GM19043 (cell line): ENCODE measurements around the gene KSR1.
"Not testable (repeated sequence)": the region's sequence is repeated elsewhere in the genome, so short reads cannot be mapped to it uniquely, and the experiment has no call there.

ENCODE experiments used
- ATAC-seq: cut with Tn5 transposase; IDR thresholded peaks from one replicate; pipeline ENCODE4 v1.9.1; 2021; ENCODE audit warnings: low read depth; ENCODE audit not compliant: unreplicated experiment

KSR1 gene

DNA sequence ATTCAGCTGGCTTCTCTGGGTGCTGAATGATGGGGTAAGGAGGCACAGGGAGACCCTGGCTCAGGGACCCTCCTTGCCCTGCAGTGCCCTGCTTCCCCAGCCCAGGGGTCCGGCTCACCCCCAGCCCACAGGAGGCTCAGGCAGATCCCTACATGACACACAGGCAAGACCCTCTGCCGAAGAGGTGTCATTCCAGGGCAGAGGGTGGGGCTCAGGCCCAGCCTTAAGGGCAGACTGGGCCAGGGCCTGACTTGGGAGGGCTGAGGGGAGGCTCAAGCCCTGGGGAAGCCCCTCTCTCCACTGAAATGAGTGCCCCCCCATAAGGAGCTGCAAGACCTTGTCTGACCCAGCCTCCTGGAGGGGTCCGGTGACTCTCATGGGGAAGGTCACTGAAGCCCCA lies 30.3 kb upstream of the KSR1 start:
- no peak for ATAC-seq

DNA sequence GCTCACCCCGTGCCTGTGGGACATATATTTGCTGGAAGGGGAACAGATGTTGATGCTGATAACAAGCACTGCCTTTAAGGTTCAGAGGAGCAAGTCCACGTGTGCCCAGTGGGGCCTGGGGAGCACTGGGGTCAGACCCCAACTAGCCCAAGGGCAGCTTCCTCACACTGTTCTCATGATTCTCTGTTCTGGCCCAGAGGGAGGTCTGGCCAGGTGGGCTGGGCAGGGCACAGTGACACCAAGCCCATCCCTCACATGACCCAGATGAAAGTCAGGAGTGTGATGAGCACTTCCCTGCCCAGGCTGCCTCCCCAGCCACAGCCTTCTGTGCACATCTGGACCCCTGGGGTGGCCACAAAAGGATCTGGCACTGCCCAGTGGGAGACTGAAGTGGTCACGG lies 29.8 kb upstream of the KSR1 start:
- not testable (repeated sequence) for ATAC-seq

DNA sequence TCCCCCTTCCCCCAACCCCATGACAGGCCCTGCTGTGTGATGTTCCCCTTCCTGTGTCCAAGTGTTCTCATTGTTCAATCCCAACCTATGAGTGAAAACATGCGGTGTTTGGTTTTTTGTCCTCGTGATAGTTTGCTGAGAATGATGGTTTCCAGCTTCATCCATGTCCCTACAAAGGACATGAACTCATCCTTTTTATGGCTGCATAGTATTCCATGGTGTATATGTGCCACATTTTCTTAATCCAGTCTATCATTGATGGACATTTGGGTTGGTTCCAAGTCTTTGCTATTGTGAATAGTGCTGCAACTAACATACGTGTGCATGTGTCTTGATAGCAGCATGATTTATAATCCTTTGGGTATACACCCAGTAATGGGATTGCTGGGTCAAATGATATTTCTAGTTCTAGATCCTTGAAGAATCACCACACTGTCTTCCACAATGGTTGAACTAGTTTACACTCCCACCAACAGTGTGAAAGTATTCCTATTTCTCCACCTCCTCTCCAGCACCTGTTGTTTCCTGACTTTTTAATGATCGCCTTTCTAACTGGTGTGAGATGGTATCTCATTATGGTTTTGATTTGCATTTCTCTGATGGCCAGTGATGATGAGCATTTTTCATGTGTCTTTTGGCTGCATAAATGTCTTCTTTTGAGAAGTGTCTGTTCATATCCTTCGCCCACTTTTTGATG lies 28.9 kb upstream of the KSR1 start:
- not testable (repeated sequence) for ATAC-seq

DNA sequence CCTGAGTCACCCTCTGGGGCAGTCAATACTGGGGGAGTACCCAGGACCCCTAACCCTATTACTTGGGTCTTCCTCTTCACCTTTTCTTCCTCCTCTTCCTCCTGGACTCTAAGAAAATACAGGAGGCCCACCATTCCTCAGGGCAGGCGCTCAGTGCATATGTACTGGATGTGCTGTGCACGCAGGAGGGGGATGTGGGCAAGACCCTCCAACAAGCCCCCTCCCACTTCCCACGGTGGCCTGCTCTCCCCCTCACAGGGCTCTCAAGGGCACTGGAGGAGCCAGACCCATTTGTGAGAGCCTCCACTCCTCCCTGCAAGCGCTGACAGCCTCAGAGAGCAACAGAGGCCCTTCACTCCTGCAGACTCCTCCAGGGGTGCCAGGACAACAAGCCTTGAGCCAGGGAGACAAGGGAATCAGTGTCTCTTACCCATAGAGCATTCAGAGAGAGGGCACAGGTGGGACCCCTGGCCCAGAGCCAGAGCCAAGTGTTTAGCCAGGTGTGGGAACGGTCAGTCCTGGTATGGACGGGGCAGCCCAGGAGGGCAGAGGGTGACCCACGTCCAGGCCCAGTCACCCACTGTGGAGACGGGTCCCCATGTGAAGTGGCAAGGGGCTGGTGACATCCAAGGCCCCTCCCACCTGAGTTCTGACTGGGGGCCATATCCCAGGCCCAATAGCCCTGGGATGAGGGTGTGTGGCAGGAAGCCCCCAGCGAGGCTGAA lies 27.3 kb upstream of the KSR1 start:
- no peak for ATAC-seq

DNA sequence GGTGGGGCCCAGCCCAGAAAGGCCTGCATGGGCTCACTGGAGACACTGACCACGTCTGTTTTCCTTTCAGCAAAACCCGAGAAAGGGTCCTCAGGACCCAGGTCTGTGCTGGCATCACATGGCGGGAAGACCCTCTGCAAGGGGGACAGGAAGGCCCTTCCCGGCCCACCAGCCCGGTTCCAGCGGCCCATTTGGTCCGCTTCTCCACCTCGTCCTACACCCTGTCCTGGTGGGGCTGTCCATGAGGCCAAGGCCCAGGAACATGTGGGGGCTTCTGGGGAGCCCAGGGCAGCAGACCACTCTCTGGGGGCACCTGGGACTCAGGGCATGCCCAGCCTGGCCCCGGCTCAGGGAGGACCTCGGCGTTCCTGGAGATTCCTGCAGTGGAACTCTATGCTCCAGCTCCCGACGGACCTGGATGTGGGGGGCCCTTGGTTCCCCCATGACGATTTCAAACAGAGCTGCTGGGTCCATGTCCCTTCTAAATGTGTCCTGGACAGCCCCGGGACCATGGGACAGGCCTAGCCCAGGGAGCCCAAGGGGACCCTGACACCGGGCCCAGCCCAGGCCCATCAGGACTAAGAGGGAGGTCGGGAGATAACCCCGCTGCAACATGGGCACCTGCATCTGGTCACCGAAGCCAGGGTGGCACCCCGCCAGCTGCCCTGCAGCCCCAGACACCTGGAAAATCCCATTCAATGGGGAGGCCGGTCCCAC lies 26.4 kb upstream of the KSR1 start:
- ATAC-seq, result no peak

DNA sequence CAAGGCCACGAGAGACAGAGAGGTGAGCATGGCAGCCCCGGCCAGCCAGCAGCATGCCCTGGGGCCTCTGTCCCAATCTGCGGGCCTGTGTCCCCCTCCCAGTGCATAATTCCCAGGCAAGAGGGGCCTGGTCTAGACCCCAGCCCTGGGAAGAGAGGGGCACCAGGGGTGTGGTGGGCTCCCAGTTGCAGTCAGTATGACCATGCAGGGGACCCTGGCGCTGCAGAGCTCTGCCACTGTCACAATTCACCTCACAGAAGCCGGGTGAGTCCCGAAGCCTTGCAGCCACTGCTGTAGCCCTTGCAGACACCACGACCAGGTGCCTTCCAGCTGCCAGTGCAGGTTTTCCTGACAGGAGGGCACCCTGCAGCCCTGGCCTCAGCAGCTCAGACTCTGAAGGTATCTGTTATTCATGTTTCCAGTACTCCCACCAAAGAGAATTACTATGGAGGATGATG lies 25.8 kb upstream of the KSR1 start:
- ATAC-seq, result no peak

DNA sequence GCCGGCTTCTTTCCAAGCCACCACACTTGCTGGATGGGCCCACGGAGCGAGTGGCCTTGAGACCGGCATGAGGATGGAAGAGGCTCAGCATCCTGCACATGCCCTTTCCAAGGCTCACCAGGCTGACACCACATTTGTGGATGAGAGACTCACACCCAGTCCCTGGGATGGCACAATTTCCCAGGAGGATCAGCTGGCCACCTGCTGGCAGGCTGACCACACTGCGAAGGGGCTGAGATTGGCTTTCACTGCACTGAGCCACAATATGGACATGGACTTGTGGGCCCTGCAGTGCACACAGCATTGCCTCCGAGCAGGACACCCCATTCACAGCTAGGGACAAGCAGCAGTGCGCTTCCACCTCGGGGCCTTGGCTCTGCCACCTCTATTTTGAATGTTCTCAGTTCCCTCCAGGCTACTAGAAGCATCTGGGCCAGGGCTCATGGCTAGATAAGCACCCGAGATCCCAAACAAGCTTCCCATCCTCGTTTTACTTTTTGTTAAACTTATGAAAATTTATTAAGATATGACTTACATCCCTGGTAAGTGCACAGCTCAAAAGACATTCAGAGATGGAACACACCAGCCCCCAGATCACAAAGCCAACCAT lies 25.3 kb upstream of the KSR1 start:
- ATAC-seq, result no peak

DNA sequence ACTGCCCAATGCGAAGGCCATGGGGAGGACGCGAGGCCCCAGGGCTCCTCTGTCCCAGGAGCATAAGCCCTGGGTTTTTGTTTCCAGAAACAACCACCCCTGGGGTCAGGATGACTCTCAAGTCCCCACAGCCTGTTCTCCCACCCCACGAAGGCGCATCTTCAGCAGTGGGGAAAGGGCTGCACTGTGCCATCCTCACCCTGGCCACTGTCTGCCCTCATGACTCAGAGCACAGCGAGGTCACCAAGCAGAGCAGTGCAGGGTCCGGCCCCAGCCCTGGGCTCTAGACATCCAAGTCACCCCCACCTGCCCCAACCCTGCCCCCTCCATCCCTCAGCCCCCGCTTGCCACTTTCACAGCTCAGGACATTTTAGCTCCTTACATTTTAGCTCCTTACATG lies 22.7 kb upstream of the KSR1 start:
- no peak for ATAC-seq

DNA sequence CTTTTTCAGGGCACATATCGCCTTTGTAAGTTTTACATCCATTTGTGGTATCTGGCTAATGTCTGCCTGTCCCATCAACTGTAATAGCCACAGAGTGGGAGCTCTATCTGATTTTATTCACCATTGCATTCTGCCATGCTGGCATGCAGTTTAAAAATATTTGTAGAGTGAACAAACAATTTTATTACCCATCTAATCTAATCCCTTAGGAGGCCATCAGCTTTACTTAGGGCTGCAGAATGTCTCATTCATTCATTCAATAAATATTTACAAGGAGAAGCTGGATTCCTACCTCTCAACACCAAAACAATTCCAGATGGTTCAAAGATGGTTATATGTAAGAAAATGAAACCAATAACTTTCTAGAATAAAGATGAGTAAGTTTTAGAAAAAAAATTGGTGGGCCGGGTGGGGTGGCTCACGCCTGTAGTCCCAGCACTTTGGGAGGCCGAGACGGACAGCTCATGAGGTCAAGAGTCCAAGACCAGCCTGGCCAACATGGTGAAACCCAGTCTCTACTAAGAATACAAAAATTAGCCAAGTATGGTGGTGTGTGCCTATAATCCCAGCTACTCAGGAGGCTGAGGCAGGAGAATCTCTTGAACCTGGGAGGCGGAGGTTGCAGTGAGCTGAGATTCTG lies 20.7 kb upstream of the KSR1 start:
- ATAC-seq, result not testable (repeated sequence)

DNA sequence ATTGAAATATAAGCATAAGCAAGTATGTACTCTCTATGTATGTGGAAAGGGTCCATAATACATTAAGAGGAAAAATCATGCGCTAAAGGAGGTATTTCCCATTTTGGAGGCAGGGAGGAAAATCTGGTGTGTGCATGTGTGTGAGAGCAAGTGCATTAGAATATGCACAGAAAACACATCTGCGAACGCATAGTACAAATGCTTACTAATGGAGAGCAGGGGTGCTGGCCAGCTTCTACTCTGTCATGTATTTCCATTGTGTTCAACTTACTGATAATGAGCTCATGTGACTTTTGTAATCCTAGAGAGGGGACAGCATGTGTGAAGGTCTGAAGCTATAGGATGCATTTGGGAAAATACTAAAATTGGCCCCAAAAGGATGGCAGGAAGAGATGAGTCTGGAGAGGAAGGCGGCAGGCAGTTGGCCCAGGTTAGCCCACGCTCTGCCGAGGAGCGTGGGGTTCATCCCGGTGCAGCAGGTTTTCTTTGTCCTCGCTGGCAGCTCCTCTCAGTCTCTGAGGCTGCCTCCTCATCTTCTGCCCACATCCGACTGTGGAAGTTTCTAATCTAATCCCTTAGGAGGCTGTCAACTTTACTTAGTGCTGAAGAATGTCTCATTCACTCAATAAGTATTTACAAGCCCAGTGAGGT lies 17.8 kb upstream of the KSR1 start:
- no peak for ATAC-seq

DNA sequence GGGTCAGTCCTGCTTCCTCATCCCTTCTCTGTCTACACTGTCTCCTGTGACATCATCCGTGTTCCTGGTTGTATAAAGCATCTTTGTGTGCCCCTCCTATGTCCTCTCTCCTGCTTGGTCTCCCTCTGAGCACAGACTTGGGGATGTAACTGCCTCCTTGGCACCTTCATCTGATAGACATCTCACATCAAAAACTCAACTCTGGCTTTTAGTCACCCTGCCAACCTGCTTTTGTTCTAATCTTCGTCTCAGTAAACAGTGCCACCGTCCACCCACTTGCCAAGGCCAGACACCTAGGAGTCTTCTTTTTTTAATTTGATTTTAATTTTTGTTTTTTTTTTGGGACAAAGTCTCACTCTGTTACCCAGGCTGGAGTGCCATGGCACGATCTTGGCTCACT lies 16.9 kb upstream of the KSR1 start:
- no peak for ATAC-seq

DNA sequence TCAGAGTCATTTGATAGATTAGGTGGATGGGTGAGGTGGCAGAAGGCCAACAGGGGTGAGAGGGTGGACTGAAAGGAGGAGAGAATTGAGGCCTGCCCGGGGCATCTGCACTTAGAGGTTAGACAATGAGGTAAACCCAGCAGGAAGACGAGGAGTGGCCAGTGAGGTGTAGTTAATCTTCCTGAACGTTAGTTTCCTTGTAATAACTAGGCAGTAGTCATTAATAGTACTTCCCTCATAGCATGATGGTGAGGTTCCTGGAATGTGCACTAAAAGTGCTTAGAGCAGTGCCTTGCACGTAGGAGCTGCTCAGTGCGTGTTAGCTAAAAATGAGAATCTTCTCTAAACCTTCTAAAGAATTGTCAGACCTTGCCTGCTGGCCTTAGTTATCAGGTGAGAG lies 13.5 kb upstream of the KSR1 start:
- ATAC-seq, result no peak

DNA sequence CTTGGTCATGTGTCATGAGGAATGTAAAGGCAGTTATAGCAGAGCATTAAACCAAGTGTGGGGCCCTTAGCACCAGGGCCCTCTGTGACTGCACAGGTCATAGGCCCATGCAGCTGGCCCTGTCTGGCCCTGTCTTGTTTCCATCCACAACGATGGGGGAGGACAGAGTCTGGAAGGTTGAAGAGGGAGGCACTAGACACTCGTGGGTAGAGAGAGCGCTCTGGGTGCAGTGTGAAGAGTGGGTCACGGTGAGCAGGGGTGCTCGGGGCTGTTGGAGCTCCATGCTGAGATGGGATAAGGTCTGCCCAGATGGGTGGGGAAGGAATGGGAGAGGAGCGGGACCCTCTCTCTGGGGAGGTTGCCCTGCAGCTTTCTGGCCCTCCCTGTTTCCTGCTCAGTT lies 12.8 kb upstream of the KSR1 start:
- ATAC-seq, result no peak

DNA sequence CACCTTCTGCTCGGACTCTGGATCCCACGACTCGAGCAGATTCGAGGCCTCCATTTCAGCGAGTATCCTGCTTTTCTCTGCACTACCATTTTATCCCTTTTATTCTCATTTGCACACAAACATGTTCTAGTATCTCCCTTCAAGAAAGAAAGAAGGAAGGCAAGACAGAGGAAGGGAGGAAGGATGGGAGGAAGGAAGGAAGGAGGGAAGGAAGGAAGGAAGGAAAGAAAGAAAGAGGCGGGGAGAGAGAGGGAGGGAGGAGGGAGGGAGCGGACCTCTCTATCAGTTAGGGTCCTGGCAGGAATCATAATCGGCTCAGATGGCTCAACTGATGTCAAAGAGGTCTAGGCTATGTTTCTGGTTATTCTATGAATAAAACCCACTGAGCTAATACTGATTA lies 10.3 kb upstream of the KSR1 start:
- no peak for ATAC-seq

DNA sequence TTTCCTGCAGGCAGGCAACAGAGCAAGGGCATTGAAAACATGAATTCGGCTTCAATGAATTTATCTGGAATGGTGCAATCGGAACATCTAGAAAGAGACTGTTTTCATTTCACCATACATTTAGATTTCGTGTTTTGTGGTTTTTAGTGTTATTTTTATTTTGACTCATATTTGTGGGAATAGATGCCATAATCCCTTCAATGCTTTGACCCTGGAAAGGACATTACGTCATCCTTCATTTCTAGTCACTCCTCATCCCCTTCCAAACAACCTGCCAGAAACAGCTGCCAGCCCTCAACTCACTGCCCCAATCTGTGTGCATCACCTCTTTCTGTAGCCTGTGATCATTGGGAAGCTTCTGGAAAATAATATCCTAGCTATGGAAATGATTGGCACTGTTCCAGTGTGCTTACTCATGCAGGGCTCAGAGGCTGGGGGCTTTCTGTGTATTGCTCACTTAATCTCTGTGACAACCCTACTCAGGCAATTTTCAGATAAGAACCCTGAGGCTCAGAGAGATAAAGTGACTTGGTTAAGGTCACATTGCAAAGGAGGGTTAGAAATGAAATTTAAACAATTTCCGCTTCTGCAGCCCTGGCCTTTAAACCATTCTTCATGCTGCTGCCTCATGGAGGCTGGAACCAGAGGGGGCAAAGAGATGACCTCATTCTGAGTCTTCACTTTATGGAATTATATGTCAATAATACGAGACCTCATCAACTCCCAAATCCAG lies 9.5 kb upstream of the KSR1 start:
- no peak for ATAC-seq

DNA sequence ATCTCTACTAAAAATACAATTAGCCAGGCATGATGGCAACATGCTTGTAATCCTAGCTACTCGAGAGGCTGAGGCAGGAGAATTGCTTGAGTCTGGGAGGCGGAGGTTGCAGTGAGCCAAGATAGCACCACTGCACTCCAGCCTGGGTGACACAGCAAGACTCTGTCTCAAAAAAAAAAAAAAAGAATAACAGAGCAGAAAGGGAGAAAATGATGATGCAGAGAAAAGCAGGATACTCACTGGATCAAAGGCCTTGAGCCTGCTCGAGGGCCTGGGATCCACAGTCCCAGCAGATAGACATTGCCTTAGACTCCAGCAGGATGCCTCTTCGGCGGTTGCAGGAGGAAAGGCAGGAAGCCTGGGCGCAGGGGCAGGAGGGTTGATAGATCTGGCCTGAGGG lies 7.7 kb upstream of the KSR1 start:
- ATAC-seq, result not testable (repeated sequence)

DNA sequence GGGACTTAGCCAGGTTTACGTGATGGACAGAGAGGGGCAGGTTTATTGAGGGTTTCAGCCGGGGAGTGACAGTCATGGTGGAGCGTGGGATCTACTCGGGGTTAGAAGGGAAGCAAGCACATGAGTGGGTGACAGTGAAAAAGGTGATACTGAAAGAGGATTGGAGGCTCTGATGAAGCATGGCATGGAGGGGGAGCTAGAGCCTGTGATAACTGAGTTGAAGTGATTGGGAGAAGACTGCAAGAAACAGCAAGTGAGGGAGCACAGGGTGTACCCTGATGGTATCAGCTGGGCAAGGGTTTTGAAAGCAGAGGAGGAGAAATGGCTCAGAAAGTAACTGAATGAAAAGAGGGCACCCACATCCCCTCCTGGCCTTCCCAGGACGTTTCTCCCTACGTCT lies 6.7 kb upstream of the KSR1 start:
- no peak for ATAC-seq

DNA sequence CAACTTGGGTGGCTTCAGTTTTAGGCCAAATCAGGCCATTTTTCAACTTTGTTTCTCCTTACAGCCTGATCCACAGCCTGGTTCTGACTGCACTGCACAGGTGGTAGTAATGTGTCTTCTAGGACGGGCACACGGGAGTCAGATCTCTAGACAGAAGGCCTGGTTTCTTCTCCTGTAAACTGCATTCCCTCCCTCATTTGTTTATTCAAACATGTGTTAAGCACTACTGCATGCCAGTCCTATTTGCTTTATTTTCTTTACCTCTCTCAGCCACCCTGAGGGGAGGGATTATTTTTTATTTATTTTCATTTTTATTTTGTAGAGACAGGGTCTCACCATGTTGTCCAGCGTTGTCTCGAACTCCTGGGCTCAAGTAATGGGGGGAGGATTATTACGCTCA lies 6.3 kb upstream of the KSR1 start:
- ATAC-seq, result no peak

DNA sequence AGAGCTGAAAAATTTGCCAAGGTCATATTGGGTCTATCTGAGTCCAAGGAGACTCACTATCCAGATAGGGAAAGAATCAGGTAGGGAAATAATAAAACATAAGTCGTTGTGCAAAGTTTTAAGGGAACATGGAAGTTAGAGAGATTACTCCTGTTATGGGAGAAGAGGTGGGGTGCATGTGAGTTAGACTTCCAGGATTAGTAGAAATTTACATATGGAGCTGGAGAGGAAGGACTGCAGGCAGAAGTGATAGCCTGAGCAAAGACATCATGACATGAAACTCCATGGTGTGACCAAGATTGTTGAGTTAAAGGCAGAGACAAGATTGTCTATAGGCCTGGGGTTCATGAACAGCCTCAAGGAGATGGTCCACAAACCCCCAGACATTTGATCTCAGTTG lies 5.8 kb upstream of the KSR1 start:
- no peak for ATAC-seq

DNA sequence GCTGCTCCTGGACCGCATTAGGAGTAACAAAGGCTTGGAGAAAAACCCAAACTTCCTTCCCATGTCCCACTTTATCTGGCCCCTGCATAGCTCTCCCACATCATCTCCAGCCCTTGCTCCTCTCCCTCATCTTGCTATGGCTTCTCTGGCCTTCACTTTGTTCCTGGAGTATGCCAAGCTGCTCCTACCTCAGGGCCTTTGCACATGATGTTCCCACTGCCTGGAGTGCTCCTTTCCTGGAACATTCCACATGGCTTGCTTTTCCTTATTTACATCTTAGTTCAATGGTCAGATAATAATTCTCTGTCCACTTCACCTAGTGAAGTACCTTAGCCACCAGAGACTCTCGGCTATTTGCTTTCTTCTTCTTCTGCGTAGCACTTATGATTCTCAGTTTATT lies 4.3 kb upstream of the KSR1 start:
- no peak for ATAC-seq
